ENCODE results near the gene SMC1B. TPM values are rescaled to one million over a fixed set of nuclear protein-coding genes. Genes with fewer than 3 reads are reported as not detected.

Gene SMC1B
- total RNA-seq, 4 donors from 2014 or later: not detected

DNA sequence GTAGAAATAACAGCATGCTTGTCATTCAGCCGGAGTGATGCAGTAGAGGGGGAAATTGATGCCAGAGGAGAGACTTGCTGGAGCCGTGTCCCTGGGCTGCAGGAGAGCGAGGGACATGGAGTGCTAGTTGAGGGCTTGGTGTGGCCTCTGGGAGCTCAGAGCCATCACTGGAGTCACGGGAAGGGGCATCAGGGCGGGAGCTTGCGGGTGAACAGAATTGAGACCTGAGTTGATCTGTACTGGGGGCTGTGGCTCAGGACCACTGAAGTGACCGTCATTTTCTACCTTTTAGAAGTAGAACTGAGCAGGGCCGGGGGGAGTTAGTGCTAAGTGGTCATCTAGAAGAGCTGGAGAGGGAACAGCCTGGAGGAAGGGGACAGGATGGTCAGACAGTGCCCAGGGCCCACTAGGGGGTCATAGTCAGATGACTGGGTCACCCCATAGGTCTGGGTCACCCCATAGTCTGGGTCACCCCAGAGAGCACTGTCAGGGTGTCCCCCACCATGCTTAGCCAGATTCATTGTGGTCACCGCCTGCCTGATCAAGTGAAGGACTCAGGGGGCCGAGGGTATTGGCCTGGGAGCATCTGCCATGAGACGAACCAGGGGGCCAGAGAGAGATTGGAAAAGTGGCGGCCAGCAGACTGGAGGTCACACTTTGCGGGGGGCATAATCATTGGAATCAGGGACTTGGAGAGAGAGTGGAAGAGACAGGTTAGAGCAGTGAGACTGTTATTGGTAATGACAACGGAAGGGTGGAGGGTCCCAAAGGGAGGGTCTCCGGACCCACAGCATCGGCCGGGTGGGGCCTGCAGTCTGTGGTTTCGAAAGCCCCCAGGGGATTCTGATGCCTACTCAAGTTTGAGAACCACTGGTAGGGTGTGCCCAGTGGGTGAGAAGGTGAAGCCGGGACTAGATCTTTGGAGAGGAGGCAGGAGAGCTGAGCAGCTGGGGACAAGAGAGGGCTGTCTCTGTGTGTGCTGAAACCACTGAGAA lies 15.3 kb upstream of the SMC1B start:
- no peak for TF ChIP-seq POLR2A (IDR thresholded peaks at IDR 0.05)
- TF ChIP-seq, protein P1, sequence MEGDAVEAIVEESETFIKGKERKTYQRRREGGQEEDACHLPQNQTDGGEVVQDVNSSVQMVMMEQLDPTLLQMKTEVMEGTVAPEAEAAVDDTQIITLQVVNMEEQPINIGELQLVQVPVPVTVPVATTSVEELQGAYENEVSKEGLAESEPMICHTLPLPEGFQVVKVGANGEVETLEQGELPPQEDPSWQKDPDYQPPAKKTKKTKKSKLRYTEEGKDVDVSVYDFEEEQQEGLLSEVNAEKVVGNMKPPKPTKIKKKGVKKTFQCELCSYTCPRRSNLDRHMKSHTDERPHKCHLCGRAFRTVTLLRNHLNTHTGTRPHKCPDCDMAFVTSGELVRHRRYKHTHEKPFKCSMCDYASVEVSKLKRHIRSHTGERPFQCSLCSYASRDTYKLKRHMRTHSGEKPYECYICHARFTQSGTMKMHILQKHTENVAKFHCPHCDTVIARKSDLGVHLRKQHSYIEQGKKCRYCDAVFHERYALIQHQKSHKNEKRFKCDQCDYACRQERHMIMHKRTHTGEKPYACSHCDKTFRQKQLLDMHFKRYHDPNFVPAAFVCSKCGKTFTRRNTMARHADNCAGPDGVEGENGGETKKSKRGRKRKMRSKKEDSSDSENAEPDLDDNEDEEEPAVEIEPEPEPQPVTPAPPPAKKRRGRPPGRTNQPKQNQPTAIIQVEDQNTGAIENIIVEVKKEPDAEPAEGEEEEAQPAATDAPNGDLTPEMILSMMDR (IDR thresholded peaks at IDR 0.05): no peak
- DNase-seq: no peak
- Histone ChIP-seq H3K27ac (no peak overlapping the region), H3K4me1 (peaks cover 3 to 20% (median 8%) of the 10 kb centered on the region in 3 donors), H3K9me3 (peaks cover 0 to 3% (median 0%) of the 10 kb centered on the region in 3 donors), H3K4me3 (no peak overlapping the region), H3K27me3 (no peaks in the 10 kb centered on the region), H3K36me3 (no peaks in the 10 kb centered on the region)
- intact Hi-C loops (cut with DNase I): no loop called here
- 84 to 89% methylated on average over 17 to 18 of the region's 19 CpGs for WGBS, 2 donors

DNA sequence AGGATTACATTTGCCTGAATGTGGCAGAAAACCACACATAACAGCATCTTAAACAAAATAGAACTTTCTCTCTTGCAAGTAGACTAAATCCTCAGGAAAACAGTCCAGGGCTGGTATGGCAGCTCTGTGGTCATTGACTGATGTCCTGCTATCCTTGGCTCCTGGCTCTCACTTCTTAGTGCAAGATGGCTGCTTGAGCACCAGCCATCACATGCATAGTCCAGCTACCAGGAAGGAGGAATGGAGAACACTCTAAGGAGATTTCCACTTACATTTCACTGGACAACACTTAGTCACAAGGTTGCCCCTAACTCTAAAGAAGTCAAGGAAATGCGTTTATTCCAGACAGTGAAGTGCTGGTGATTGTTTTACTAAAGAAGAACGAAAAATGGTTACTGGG lies 13.7 kb upstream of the SMC1B start:
- WGBS, 2 donors: 85 to 100% methylated on average over 2 of the region's 2 CpGs
- intact Hi-C loops (cut with DNase I): no loop called here
- Histone ChIP-seq H3K4me3 (no peak overlapping the region), H3K4me1 (peaks cover 3 to 23% (median 8%) of the 10 kb centered on the region in 3 donors), H3K27me3 (no peaks in the 10 kb centered on the region), H3K9me3 (peaks cover 0 to 3% (median 0%) of the 10 kb centered on the region in 3 donors), H3K27ac (no peak overlapping the region), H3K36me3 (no peaks in the 10 kb centered on the region)
- TF ChIP-seq, protein P1 (IDR thresholded peaks at IDR 0.05): no peak
- no peak for TF ChIP-seq POLR2A (IDR thresholded peaks at IDR 0.05)
- DNase-seq: no peak

DNA sequence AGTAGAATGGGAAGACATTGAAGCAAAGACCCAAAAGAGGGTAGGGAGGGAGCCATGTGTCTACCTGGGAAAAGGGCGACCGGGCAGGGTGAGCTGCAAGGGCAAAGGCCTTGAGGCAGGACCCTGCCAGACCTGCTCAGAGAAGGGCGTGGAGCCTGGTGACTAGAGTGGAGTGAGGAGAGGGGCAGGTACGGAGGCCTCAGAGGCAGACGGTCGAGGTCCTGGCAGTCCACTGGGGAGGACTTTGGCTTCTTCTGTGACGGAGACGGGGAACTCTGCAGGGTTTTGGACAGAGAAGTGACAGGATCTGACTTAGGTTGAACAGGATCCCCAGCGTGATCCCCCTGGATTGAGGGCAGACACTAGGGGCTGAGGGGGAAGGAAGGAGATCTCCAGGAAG lies 13.0 kb upstream of the SMC1B start:
- peaks cover 3 to 23% (median 8%) of the 10 kb centered on the region in 3 donors for H3K4me1 ChIP-seq
- H3K4me3 ChIP-seq: no peak overlapping the region
- no peak for DNase-seq
- H3K27ac ChIP-seq: no peak overlapping the region
- no peaks in the 10 kb centered on the region for H3K27me3 ChIP-seq
- intact Hi-C loops (cut with DNase I): no loop called here
- WGBS, 2 donors: 95 to 96% methylated on average over 8 to 9 of the region's 9 CpGs
- no peak for TF ChIP-seq POLR2A (IDR thresholded peaks at IDR 0.05)
- TF ChIP-seq, protein P1 (IDR thresholded peaks at IDR 0.05): no peak
- H3K9me3 ChIP-seq: peaks cover 0 to 3% (median 0%) of the 10 kb centered on the region in 3 donors
- H3K36me3 ChIP-seq: no peaks in the 10 kb centered on the region

DNA sequence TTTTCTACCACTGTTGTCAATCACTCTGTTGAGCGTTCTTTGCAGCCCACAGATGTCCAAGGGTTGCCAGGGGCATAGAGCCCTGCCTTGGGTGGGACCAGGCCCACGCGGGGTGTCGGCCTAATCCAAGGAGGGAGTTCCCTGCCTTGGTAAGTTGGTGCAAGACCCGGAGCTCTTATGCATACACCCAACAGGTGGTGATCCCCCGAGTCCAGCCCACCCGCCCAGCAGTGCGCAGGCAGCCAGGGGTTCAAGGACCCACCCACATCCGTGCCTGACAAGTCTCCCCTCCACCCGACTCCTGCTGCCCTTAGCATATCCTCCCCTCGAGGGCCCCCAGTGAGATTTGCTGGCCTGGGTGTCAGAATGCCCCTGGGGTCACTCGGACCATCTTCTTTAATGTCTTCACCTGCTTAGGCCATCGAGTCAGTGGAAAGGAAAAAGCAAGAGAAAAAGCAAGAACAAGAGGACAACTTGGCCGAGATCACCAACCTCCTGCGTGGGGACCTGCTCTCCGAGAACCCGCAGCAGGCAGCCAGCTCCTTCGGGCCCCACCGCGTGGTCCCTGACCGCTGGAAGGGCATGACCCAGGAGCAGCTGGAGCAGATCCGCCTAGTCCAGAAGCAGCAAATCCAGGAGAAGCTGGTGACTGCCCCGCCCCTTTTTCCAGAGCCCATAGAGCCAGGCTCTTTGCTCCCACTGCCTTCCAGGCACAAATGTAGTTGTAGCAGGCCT lies 12.3 kb upstream of the SMC1B start:
- Histone ChIP-seq H3K4me3 (no peak overlapping the region), H3K27ac (no peak overlapping the region), H3K36me3 (no peaks in the 10 kb centered on the region), H3K9me3 (peaks cover 0 to 3% (median 0%) of the 10 kb centered on the region in 3 donors), H3K27me3 (no peaks in the 10 kb centered on the region), H3K4me1 (peaks cover 3 to 23% (median 8%) of the 10 kb centered on the region in 3 donors)
- 90 to 91% methylated on average over 14 of the region's 23 CpGs for WGBS, 2 donors
- TF ChIP-seq POLR2A (IDR thresholded peaks at IDR 0.05): no peak
- TF ChIP-seq, protein P1 (IDR thresholded peaks at IDR 0.05): no peak
- no peak for DNase-seq
- intact Hi-C loops (cut with DNase I): no loop called here
